GM21367 (cell line): ENCODE measurements around the gene DPP9.
"Not testable (repeated sequence)": the region's sequence is repeated elsewhere in the genome, so short reads cannot be mapped to it uniquely, and the experiment has no call there.

ENCODE experiments used
- ATAC-seq: cut with Tn5 transposase; IDR thresholded peaks from one replicate; pipeline ENCODE4 v1.9.1; 2021; ENCODE audit not compliant: unreplicated experiment

Gene DPP9

DNA sequence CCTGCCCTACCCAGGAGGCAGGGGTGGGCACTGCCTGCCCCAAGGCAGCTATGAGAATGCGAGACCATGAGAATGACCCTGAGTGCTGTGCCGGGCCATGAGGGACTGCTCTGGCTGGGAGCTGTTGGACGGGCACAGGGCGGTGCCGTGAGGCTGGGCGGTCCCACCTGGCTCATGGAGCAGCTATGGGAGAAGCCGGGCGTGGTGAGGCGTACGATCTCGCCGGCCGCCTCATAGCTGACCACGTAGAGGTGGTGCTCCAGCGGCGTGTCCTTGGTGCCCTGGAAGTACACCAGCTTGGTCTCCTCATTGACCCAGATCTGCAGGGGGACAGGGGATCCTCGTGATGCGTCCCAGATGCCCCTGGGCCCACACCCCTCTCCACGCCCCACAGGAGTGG lies 34.2 kb downstream of the DPP9 start:
- ATAC-seq: no peak

DNA sequence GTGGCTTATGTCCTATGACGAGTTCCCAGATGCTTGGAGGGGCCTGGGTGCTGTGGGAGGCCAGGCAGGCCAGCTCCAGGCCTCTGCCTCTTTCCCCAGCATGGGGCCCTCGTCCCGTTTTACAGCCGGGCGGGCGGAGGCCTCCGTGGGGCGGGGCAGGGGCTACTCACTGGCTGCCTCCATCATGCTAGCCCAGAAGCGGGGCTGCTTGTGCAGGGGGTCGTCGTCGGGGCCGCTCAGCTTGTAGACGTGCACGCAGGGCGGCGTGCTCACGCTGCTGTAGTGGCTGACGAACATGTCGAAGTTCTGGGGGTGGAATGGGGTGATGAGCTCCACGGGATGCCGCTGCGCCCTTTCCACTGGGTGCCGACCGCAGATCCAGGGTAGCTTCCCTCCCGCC lies 35.1 kb downstream of the DPP9 start:
- no peak for ATAC-seq

DNA sequence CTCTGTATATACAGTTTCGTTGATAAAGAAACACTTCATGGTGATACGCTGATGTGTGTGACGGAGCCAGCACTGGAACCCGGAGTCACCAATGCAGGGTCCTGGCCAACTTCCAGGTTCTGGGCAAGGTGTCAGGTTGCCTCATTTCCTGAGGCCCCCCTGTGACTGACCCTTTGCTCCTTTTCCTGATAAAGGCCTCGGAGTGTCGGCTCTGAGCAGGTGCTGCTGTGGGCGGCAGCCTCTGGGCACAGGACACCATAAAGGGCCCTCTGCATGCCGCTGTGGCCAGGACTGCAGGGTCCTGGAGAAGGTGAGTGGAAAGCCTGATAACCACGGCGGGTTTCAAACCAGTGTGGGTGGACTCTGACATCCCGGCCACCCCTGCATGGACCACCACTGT lies 36.2 kb downstream of the DPP9 start:
- no peak for ATAC-seq

DNA sequence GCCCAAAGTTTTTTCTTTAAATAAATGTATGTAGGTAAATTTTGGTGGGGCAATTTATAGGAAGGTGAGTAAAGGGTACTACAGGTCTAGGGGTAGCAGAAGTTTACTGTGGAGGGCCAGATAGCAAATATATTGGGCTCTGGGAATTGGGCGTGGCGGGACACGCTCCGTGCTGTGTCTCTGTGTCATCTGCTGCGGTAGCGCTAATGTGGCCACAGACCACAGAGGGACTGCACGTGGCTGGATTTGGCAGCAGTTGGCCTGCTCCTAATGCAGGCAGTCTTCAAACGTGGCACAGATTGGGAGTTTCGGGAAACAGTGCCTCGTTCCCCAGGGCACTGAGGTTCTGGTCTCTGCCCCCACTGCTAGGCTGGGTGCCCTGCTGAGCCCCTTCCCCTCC lies 36.9 kb downstream of the DPP9 start:
- ATAC-seq: no peak

DNA sequence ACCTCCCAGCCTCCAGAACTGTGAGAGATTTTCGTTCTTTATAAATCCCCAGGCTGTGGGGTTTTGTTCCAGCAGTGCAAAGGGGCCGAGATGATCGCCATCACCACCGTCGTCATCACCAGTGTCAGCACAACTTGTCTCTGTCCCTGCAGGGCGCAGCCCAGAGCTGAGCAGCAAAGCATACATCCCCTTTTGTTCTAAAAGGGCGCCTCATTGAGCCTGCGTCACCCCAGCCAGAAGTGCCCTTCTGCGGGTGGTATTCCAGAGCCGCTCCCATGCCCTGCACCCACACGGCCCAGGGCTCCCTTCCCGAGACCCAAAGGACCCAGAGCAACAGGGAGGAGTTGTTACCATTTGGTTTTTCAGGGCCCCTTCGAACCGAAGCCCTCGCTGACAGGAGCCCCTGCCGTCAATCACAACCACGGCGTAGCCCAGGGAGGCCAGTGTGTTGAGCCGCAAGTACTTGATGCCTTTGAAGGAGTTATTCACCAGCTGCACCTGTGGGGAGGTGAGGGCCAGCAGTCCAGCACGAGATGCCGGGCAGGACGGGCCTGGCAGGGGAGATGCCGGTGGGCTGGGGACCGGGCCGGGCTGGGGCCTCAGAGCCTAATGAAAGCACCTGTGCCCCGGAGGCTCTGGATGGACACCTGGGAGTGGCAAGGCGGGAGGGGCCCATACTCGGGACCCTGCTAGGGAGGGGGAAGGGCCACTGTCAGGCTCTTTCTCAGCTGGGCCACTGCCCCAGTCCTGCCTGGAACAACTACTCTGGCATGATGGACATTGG lies 39.1 kb downstream of the DPP9 start:
- ATAC-seq: no peak

DNA sequence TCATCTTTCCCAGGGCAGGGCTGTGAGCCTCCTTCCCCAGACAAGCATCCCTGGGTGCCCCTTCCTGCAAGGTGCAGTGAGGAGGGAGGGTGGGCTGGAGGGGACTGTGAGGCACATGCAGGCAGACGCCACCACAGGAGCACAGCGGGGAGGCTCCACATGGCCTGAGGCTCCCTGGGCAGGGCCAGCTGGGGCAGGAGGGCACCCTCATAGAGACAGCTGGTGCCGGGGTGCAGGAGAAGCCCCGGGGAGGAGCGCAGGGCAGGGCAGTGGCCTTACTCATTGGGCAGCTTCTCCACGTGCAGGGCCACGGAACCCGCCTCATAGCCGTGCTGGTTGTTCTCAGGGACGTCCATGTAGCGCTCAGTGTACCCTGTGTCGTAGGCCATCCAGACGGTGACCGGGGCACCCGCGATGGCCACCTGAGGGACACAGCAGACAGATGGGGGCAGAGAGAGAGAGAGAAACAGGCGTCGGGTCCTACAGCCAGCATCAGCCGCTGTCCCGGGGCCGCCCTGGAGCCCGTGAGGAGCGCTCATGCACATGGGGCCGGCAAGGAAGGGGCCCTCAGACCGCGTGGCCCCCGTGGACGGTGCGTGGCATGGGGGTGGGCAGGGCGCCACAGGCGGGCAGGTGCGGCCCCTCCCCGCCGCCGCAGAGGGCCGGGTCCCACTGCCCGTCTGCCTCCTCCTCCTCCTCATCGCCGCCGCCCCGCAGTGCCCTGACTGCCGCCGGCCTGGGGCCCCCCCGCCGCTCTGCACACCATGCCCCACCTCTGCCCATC lies 41.0 kb downstream of the DPP9 start:
- ATAC-seq: no peak

DNA sequence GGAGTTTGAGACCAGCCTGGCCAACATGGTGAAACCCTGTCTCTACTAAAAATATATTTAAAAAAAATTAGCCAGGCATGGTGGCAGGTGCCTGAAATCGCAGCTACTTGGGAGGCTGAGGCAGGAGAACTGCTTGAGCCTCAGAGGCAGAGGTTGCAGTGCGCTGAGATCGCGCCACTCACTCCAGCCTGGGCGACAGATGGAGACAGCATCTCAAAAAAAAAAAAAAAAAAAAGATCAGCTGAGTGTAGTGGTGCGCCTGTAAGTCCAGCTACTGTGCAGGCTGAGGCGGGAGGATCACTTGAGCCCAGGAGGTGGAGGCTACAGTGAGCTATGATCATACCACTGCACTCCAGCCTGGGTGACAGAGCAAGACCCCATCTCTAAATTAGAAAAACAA lies 43.6 kb downstream of the DPP9 start:
- ATAC-seq: not testable (repeated sequence)

DNA sequence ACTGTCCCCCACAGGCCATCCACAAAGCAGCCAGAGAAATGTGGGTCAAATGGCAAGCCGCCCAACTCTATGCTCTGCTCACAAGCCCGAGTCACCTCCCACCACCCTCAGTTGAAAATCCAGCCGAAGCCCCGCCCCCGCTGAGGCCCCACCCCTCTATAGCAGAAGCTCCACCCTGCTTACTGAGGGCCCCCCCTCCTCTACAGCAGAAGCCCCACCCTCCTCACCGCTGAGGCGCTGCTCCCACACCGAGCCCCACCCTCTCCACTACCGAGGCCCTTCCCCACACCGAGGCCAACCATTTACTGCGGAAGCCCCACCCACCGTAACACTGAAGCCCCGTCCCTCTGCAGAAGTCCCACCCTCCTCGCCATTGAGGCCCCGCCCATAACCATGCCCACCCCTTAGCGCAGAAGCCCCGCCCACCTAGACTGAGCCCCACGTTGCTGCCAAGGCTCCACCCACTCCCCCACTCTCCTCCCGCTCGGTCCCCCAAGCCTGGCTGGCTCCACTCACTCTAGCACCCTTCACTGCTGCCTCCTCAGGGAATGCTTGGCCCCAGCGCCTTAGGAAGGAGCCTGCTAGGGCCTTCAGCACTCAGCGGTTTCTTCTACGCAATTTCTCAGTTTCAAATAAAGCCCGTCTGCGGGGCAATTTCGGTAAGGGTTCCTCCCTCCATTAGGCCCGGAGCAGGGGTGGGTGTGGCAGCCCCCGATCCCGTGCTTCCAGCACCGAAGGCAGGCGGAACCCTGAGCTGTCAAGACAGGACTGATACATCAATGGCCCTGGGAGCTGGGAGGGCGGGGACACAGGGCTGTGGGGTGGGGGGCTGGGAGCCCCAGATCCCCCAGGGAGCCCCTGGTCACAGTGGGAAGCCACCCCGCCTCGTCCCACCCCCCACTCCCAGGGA lies 44.5 kb downstream of the DPP9 start:
- ATAC-seq: no peak

DNA sequence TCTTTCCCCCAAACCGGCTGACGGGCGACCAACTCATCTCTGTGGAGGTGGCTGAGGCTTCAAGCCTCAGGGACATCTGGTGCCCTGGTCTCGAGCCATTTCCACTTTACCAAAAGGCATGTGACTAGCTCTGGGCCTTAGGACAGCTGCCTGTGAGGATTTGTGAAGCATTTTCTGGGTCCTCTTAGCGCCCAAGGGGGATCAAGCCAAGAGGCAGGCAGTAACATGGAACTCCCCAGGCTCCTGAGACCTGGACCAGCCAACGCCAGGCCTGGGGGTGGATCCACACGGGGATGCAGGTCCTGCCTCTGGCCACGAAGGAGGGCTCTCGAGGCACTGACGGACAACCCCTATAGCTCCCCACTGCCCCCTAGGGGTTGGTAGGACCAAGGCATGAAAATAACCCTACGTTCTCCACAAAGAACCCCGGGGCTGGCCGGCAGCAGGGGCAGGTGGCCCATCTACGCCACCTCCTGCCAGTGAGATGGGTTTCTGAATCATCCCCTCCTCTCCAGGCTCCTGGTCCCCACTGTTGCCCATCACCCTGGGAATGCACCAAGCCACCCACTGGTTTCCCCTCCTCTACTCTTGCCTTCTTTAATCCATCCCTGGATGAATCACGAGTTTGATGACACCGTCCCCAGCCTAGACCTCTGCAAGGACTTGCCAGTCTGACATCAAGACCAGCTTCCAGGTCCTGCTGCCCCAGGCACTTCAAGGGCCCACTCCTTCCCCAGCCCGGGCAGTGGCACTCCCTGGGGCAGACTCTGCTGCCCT lies 46.5 kb downstream of the DPP9 start:
- ATAC-seq: no peak

DNA sequence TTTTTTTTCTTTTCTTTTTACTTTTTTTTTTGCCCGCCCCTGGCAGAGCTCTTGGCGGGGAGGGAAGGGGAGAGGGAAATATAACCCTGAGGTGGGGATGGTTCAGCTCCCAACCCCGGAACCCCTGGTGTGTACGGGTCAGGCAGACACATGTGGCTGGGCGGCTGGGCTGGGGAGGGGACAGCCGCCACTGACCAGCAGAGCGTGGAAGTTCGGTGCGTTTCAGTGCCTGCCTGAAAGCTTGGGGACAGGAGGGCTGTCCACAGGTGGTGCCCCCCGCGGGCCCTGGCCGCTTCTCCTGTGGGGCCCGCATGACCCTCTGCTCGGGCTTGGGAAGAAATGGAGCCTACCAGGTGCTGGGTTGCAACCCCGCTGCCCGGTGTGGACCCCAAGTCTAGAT lies 48.3 kb downstream of the DPP9 start:
- no peak for ATAC-seq

DNA sequence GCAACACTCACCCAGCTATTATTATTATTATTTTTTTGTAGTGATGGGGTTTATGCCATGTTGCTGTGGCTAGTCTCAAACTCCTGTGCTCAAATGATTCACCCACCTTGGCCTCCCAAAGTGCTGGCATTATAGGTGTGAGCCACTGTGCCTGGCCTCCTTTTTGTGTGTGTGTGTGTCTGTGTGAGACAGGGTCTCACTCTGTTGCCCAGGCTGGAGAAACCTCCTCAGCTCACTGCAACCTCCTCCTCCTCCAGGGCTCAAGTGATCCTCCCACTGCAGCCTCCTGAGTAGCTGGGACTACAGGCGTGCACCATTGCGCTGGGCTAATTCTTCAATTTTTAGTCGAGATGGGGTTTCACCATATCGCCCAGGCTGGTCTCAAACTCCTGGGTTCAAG lies 49.9 kb downstream of the DPP9 start:
- ATAC-seq: no peak

DNA sequence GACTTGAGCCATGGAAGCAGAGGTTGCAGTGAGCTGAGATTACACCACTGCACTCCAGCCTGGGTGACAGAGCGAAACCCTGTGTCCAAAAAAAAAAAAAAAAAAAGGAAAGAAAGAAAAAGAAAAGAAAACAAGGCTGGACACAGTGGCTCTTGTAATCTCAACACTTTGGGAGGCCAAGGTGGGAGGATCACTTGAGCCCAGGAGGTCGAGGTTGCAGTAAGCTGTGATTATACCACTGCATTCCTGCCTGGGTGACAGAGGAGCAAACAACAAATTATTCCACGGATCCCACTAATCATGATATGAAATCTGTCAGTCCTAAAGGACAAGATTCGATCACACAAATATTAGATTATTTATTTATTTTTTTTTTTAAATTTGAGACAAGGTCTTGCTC lies 50.4 kb downstream of the DPP9 start:
- no peak for ATAC-seq

DNA sequence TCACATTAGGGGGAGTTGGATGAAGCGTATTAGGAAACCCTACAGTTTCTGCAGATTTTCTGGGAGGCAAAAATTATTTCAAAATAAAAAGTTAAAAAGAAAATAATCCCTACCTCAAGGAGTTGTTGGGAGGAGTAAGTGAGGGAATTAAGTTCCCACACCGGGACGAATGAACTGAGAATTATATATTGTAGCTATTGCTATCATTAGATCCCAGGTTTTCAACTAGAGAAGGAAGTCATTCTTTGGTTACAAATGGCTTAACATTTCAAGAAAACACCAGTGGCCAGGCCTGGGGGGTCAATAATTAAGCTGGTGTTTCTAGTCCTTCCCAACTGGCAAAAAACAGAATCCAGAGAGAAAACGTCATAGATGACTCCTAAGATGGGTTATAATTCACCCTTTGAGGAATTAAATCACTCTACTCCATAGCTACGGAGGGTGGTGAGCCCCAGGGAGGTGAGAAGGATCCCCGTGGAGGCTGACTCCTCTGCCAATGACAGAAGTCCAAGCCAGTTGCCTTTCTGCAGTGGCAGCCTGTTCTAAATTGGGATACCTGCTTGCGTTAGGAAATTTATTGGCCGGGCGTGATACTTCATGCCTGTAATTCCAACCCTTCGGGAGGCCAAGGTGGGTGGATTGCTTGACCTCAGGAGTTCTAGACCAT lies 52.3 kb downstream of the DPP9 start:
- ATAC-seq: no peak

DNA sequence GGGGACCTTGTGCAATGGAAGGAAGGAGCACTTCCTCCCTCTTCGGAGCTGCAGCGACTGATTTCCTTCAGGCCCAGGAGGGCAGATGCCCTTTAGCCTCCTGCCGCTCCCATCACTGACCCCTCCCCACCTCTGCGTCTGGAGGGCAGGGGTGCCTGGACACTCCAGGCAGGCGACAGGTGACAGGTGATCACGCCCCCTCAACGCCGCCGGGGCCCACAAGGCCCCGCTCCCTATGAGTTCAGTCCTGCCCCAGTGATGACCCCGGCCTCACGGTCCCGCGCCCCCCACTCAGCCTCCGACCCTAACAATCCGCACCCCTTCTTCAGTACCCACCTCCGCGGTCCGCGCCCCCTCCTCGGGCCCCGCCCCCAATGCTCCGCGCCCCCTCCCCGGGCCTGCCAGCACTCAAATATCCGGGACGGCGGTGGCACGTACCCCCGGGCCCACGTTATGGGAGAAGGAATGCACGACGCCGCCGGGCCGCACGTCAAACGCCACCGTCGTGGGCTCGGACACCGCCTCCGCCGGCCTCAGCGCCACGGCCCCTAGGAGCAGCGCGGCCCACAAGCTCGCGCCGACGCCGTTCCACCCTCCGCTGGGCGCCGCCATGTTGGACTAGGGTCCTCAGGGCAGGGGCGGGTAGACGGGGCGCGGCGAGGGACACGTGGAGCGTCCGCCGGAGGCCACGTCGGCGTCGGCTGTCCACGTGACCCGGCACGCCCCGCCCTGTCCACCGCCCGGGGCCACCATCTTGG lies 53.7 kb downstream of the DPP9 start, which contains the start of gene MYDGF:
TSS of gene MYDGF (minus strand) at position 620 of the 758 bp plus-strand sequence. CDS start at position 612, 8 bp downstream.
- peak; percentile 89 for ATAC-seq

DNA sequence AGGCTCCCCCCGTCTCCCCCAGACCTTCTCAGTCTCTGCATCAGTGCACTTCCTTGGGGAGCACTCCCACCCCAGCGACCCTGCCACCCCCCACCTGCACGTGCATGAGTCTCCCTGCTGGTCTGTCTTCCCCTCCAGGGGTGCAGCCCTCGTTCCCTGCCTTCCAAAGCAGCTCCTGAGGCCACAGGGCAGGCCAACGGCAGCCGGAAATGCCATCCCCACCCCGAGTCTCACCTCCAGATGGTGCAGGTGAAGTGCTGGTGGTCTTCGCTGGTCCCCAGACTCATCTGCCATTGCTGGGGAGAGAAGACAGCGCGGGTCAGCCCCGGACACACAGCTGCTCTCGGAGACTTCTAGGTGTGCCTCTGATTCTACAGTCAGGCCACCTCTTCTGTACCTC lies 59.0 kb downstream of the DPP9 start:
- no peak for ATAC-seq

DNA sequence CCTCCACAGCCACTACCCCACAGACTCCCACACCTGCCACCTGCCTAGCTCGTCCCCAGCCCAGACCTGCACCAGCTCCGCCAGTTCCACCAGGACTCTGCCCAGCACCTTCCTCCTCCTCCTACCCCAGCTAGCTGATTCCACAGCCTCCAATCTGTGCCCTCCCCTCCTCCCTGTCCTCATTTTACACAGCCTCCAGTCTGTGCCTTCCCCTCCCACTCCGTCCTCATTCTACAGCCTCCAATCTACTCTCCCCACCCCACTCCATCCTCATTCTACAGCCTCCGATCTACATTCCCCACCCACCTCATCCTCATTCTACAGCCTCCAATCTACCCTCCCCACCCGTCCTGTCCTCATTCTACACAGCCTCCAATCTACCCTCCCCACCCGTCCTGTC lies 60.8 kb downstream of the DPP9 start:
- no peak for ATAC-seq

DNA sequence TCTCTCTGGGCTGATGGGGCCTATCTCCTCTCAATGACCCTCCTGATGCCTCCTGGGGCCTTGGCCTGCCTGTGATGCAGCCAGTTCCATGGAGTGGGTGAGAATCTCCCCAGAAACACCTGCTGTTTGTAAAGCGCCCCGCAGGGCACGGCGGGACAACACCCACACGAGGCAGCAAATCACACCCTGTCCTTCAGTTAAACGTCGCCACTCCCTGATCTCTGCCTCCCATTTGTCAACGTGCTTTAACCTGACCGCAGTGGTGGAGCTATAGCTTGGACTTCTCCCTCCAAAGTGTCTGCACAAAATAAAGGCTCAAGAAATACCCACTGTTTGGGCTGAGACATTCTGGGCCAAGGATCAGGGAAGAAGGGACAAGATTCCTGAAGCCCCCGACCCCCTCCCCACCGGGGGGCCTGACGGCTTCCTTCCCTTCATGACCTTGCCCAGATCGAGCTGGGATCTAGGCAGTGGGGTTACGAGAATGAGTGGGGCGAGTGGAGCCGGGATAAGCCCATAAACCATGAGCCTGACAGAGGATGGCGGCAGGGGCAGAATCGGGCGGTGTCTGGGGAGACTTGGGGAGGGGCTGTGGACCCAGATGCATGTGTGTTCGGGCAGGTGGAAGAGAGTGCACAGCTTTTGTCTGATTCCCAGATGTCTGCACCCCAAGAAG lies 61.5 kb downstream of the DPP9 start:
- ATAC-seq: no peak

DNA sequence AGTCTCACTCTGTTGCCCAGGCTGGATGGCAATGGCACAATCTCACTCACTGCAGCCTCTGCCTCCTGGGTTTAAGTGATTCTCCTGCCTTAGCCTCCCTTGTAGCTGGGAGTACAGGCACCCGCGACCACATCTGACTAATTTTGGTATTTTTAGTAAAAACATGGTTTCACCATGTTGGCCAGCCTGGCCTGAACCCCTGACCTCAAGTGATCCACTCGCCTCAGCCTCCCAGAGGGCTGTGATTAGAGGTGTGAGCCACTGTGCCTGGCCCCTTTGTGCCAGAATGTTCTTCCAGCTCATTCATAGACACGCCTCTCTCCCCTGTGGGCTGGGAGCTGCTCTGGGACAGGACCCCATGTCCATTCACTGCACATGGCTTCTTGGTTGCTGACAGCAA lies 62.6 kb downstream of the DPP9 start:
- no peak for ATAC-seq
